Measurements from ENCODE around the gene RTBDN. TPM values are rescaled to one million over a fixed set of nuclear protein-coding genes. Genes with fewer than 3 reads are reported as not detected.

Gene RTBDN
- total and polyA plus RNA-seq, 10 of the 15 experiments (the other 5 are each of a cell fraction or from before 2014, with no cell fraction given): 0.45 TPM; not detected in 9

GRCh38 chr19:12796146-12797071 is 38.0 kb downstream of the RTBDN start (continued):
- TF ChIP-seq E4F1 (IDR thresholded peaks at IDR 0.05; ENCODE audit: borderline replicate concordance, partially characterized antibody): no peak

GRCh38 chr19:12794971-12795381 is 39.4 kb downstream of the RTBDN start:
- Histone ChIP-seq H3K9ac (ENCODE audit: control insufficient read depth, insufficient read depth, low read length) (no peak overlapping the region), H2AFZ (ENCODE audit: control insufficient read depth, low read depth, low read length) (no peak overlapping the region), H3K9me3 (replicated peaks; ENCODE audit: control insufficient read depth, insufficient read depth, low read length) (no peaks in the 10 kb centered on the region; the same call in 2 of the 3 replicates), H3K36me3 (ENCODE audit: control insufficient read depth in 2 of 2, insufficient read depth in 2 of 2, low read length in 1 of 2) (peaks cover 0 to 1% of the 10 kb centered on the region in 2 experiments; a peak in 2 of 4 replicates), H3K27ac (ENCODE audit: control insufficient read depth, insufficient read depth) (no peak overlapping the region), H3K4me3 (no peak overlapping the region), H3K79me2 (ENCODE audit: control insufficient read depth, insufficient read depth, low read length) (peaks cover 29% of the 10 kb centered on the region), H3K4me2 (ENCODE audit: control insufficient read depth, insufficient read depth) (no peak overlapping the region; the same call in 1 of the 2 replicates), H3K27me3 (replicated peaks in 1 of 2; ENCODE audit: control insufficient read depth in 2 of 2, insufficient read depth in 2 of 2, low read length in 1 of 2) (no peaks in the 10 kb centered on the region), H4K20me1 (ENCODE audit: control insufficient read depth, insufficient read depth) (no peaks in the 10 kb centered on the region), H3K4me1 (ENCODE audit: control insufficient read depth, insufficient read depth, low read length) (peaks cover 24% of the 10 kb centered on the region)
- in situ Hi-C loops (cut with MboI): loop anchor here (5.0 kb wide), 1 partner anchor 33 kb away; no protein-coding TSS in a partner anchor
- intact Hi-C loops (cut with micrococcal nuclease; ENCODE audit: unreplicated experiment): no loop called here
- 76% methylated on average over 9 of the region's 9 CpGs for WGBS (ENCODE audit: insufficient coverage, insufficient replicate concordance, low lambda C conversion rate, missing lambda C conversion rate)
- ChIA-PET CTCF (interaction anchor here (1.1 to 12.9 kb wide), 10 partner anchors 17 to 191 kb away, joined by 3 to 537 read pairs (median 7); partner anchors contain the start of genes GET3, HOOK2 and RTBDN), POLR2A (interaction anchor here (0.7 to 8.2 kb wide), 4 partner anchors 8 to 114 kb away, joined by 5 to 303 read pairs (median 6); partner anchors contain the start of gene HOOK2), RAD21 (ENCODE audit: unreplicated experiment) (interaction anchor here (0.7 to 11.4 kb wide), 12 partner anchors 11 to 354 kb away, joined by 3 to 303 read pairs (median 13); partner anchors contain the start of genes FBXW9, HOOK2, RNASEH2A and ZNF443), SMC1A (ENCODE audit: uncharacterized antibody, unreplicated experiment) (interaction anchor here (0.9 to 11.5 kb wide), 10 partner anchors 9 to 52 kb away, joined by 3 to 240 read pairs (median 11); partner anchors contain the start of gene RNASEH2A)
- no TSS peak for BruUV-seq (replicated peaks)
- ATAC-seq: no peak
- DNase-seq (ENCODE audit: low read depth, low spot score): no peak
- FAIRE-seq: no peak
- TF ChIP-seq REST (IDR thresholded peaks at IDR 0.05; ENCODE audit: low read depth, low read length) (no peak), BCLAF1 (IDR thresholded peaks at IDR 0.05) (no peak), TCF12 (IDR thresholded peaks at IDR 0.05; ENCODE audit: low read depth, low read length) (no peak), SP1 (IDR thresholded peaks at IDR 0.05; ENCODE audit: low read depth, low read length) (no peak), IRF5 (IDR thresholded peaks at IDR 0.05; ENCODE audit: borderline replicate concordance) (no peak), MTA2 (IDR thresholded peaks at IDR 0.05; ENCODE audit: low read depth) (no peak), MEF2B (IDR thresholded peaks at IDR 0.05; ENCODE audit: partially characterized antibody, poor library complexity, severe bottlenecking) (no peak)
